Measurements from ENCODE around the gene HTRA3. TPM values are rescaled to one million over a fixed set of nuclear protein-coding genes. Genes with fewer than 3 reads are reported as not detected.

Gene HTRA3
- polyA plus RNA-seq, 1 donor from 2014 or later, result not detected

GRCh38 chr4:8262637-8263322 is 6.8 kb upstream of the HTRA3 start:
- no peak for TF ChIP-seq MXI1 (conservative IDR thresholded peaks at IDR 0.05; ENCODE audit: poor library complexity, severe bottlenecking)
- no peak for TF ChIP-seq EZH2 (IDR thresholded peaks at IDR 0.05; ENCODE audit: borderline replicate concordance, insufficient read depth, low read length, poor library complexity, severe bottlenecking)
- TF ChIP-seq SMC3 (conservative IDR thresholded peaks at IDR 0.05; ENCODE audit: poor library complexity), result no peak
- no peak for TF ChIP-seq REST (IDR thresholded peaks at IDR 0.05; ENCODE audit: borderline replicate concordance)
- TF ChIP-seq RAD21 (conservative IDR thresholded peaks at IDR 0.05), result no peak
- TF ChIP-seq POLR2AphosphoS5 (IDR thresholded peaks at IDR 0.05), result no peak
- H3F3A ChIP-seq (ENCODE audit: insufficient read depth, low read length, poor library complexity, severe bottlenecking), result no peaks in the 10 kb centered on the region
- no peak overlapping the region for H2AFZ ChIP-seq (ENCODE audit: low read depth, low read length)
- no peak overlapping the region for H3K27ac ChIP-seq (ENCODE audit: low read length)
- no peaks in the 10 kb centered on the region for H3K9me2 ChIP-seq (ENCODE audit: insufficient read depth, low read length)
- H3K9me3 ChIP-seq (ENCODE audit: low read length), result no peaks in the 10 kb centered on the region
- H3K27me3 ChIP-seq (ENCODE audit: insufficient read depth, low read depth, low read length), result no peaks in the 10 kb centered on the region
- no peak overlapping the region for H3K4me2 ChIP-seq (ENCODE audit: low read length)
- no peak overlapping the region for H3K9ac ChIP-seq (ENCODE audit: low read length)
- no peaks in the 10 kb centered on the region for H4K20me1 ChIP-seq (ENCODE audit: insufficient read depth)
- no peak overlapping the region for H3K4me3 ChIP-seq (ENCODE audit: low read length)
- no peaks in the 10 kb centered on the region for H3K36me3 ChIP-seq (ENCODE audit: insufficient read depth, low read length)
- H3K79me2 ChIP-seq (replicated peaks; ENCODE audit: insufficient read depth, low read length), result no peaks in the 10 kb centered on the region

GRCh38 chr4:8263397-8263796 is 6.2 kb upstream of the HTRA3 start:
- Histone ChIP-seq H2AFZ (ENCODE audit: low read depth, low read length) (no peak overlapping the region), H3K4me3 (ENCODE audit: low read length) (no peak overlapping the region)

More at GRCh38 chr4:8263397-8263796, 6.2 kb upstream of the HTRA3 start:
- no peak for TF ChIP-seq EZH2 (IDR thresholded peaks at IDR 0.05; ENCODE audit: borderline replicate concordance, insufficient read depth, low read length, poor library complexity, severe bottlenecking)
- no peak for TF ChIP-seq REST (IDR thresholded peaks at IDR 0.05; ENCODE audit: borderline replicate concordance)
- no peak for TF ChIP-seq TAF1 (IDR thresholded peaks at IDR 0.05; ENCODE audit: low read depth)
- TF ChIP-seq MXI1 (conservative IDR thresholded peaks at IDR 0.05; ENCODE audit: poor library complexity, severe bottlenecking), result no peak
- no peak for TF ChIP-seq CTCF (IDR thresholded peaks at IDR 0.05; ENCODE audit: poor library complexity, severe bottlenecking)
- no peak for TF ChIP-seq EP300 (conservative IDR thresholded peaks at IDR 0.05; ENCODE audit: poor library complexity, severe bottlenecking)
- TF ChIP-seq SMC3 (conservative IDR thresholded peaks at IDR 0.05; ENCODE audit: poor library complexity), result no peak
- TF ChIP-seq POLR2AphosphoS5 (IDR thresholded peaks at IDR 0.05), result no peak
- TF ChIP-seq RAD21 (conservative IDR thresholded peaks at IDR 0.05), result no peak
- no peaks in the 10 kb centered on the region for H3K9me2 ChIP-seq (ENCODE audit: insufficient read depth, low read length)
- H3K27ac ChIP-seq (ENCODE audit: low read length), result no peak overlapping the region
- peaks cover 5% of the 10 kb centered on the region for H3K27me3 ChIP-seq (ENCODE audit: insufficient read depth, low read depth, low read length)
- no peaks in the 10 kb centered on the region for H3K36me3 ChIP-seq (ENCODE audit: insufficient read depth, low read length)
- no peak overlapping the region for H3K4me2 ChIP-seq (ENCODE audit: low read length)
- H3F3A ChIP-seq (ENCODE audit: insufficient read depth, low read length, poor library complexity, severe bottlenecking), result no peaks in the 10 kb centered on the region
- H3K79me2 ChIP-seq (replicated peaks; ENCODE audit: insufficient read depth, low read length), result no peaks in the 10 kb centered on the region
- no peaks in the 10 kb centered on the region for H4K20me1 ChIP-seq (ENCODE audit: insufficient read depth)
- no peak overlapping the region for H3K9ac ChIP-seq (ENCODE audit: low read length)
- no peaks in the 10 kb centered on the region for H3K9me3 ChIP-seq (ENCODE audit: low read length)

Measured in neural cell (in vitro differentiated cells).